SK-N-SH (cell line): ENCODE data around the gene RARS1. TPM values are rescaled to one million over a fixed set of nuclear protein-coding genes. Genes with fewer than 3 reads are reported as not detected.

Experiments
- CTCF ChIA-PET: fragments of 300-600, 350-600 bp; formaldehyde crosslinking; extraction: SDS; loops from one replicate; lab custom pipeline; 2021; lab: Yijun Ruan, JAX
- POLR2A ChIA-PET: fragments of 350-600 bp; sonication (Branson Sonifier 250); formaldehyde crosslinking; extraction: SDS; loops from one replicate; lab custom pipeline; 2020; ENCODE audit warnings: antibody characterized with exemption, inconsistent platforms; lab: Yijun Ruan, JAX
- DNase-seq: peaks from one replicate; pipeline ENCODE4 v3.0.0; 2012
- H2AFZ ChIP-seq: fragments of 200-600 bp; sonication (generic); 2 replicates; pipeline ENCODE4 v1.8.1; 2016; ENCODE audit warnings: antibody characterized with exemption, mild to moderate bottlenecking, low read depth
- H3F3A ChIP-seq: fragments of 200-600 bp; sonication (generic); replicated peaks from 2 replicates; pipeline ENCODE3; 2016; ENCODE audit warnings: antibody characterized with exemption, mild to moderate bottlenecking; ENCODE audit not compliant: insufficient read depth
- H3K27ac ChIP-seq, 2 experiments: fragments of 200-500 bp in 1 of 2; fragments of 200-600 bp in 1 of 2; sonication (Bioruptor generic) in 1 of 2; sonication (generic), shearing (Covaris generic) in 1 of 2; 2 replicates each; pipeline versions ENCODE4 v1.5.1 to v1.6.1; 2014 to 2016; ENCODE audit warnings: low read depth in 2 of 2, inconsistent platforms in 1 of 2, low read length in 1 of 2, mild to moderate bottlenecking in 1 of 2, mixed read lengths in 1 of 2
- H3K27me3 ChIP-seq: fragments of 200-600 bp; sonication (generic), shearing (Covaris generic); 2 replicates; pipeline ENCODE4 v1.6.1; 2016; ENCODE audit warnings: mixed run types; ENCODE audit not compliant: insufficient read depth
- H3K36me3 ChIP-seq, 2 experiments: fragments of 200-500 bp in 1 of 2; fragments of 200-600 bp in 1 of 2; sonication (Bioruptor generic) in 1 of 2; sonication (generic) in 1 of 2; replicated peaks in 1 of 2; 2 replicates each; pipeline versions ENCODE3 to v1.5.1; 2014 to 2016; ENCODE audit warnings: low read length in 1 of 2, mild to moderate bottlenecking in 1 of 2; ENCODE audit not compliant: insufficient read depth in 2 of 2, control insufficient read depth in 1 of 2
- H3K4me1 ChIP-seq, 2 experiments: fragments of 200-500 bp in 1 of 2; fragments of 200-600 bp in 1 of 2; sonication (Bioruptor generic) in 1 of 2; sonication (generic), shearing (Covaris generic) in 1 of 2; 2 replicates each; pipeline versions ENCODE4 v1.5.1 to v1.6.1; 2014 to 2016; ENCODE audit warnings: low read depth in 1 of 2, low read length in 1 of 2, mixed run types in 1 of 2; ENCODE audit not compliant: insufficient read depth in 2 of 2, control insufficient read depth in 1 of 2
- H3K4me2 ChIP-seq: fragments of 200-600 bp; sonication (generic), shearing (Covaris generic); 2 replicates; pipeline ENCODE4 v1.6.1; 2017; ENCODE audit warnings: mixed run types
- H3K4me3 ChIP-seq, 2 experiments: fragments of 200-500 bp in 1 of 2; fragments of 200-600 bp in 1 of 2; sonication (Bioruptor generic) in 1 of 2; sonication (generic), shearing (Covaris generic) in 1 of 2; 2 replicates each; pipeline versions ENCODE4 v1.5.1 to v1.8.1; 2014 to 2016; ENCODE audit warnings: low read depth in 2 of 2, inconsistent platforms in 1 of 2, low read length in 1 of 2, mild to moderate bottlenecking in 1 of 2, mixed read lengths in 1 of 2, moderate library complexity in 1 of 2
- H3K79me2 ChIP-seq: fragments of 200-600 bp; sonication (generic); 2 replicates; pipeline ENCODE4 v1.8.1; 2017; ENCODE audit warnings: mild to moderate bottlenecking; ENCODE audit not compliant: insufficient read depth
- H3K9ac ChIP-seq: fragments of 200-600 bp; sonication (generic); 2 replicates; pipeline ENCODE4 v1.6.1; 2017; ENCODE audit warnings: mixed run types
- H3K9me2 ChIP-seq: fragments of 200-600 bp; sonication (generic); 2 replicates; pipeline ENCODE4 v1.6.1; 2017; ENCODE audit warnings: mixed run types
- H3K9me3 ChIP-seq: fragments of 200-600 bp; sonication (generic); 2 replicates; pipeline ENCODE4 v1.6.1; 2017; ENCODE audit warnings: mixed run types, mild to moderate bottlenecking, moderate library complexity
- H4K20me1 ChIP-seq: fragments of 200-600 bp; sonication (generic); 2 replicates; pipeline ENCODE4 v1.6.1; 2017; ENCODE audit warnings: mild to moderate bottlenecking, mixed run types; ENCODE audit not compliant: insufficient read depth
- CHD2 ChIP-seq: fragments of 150-350 bp; IDR thresholded peaks from 2 replicates; pipeline ENCODE4 v1.6.1; 2018; ENCODE audit warnings: low read length; ENCODE audit not compliant: partially characterized antibody
- CTCF ChIP-seq: fragments of 200-600 bp; sonication (generic); IDR thresholded peaks from 2 replicates; pipeline ENCODE4 v1.6.1; 2017; ENCODE audit warnings: antibody characterized with exemption, mild to moderate bottlenecking, moderate library complexity
- FOXJ3 ChIP-seq: sonication (generic); formaldehyde crosslinking; IDR thresholded peaks from 2 replicates; pipeline ENCODE4 v1.5.1; 2020; ENCODE audit warnings: mild to moderate bottlenecking, missing genetic modification reagents
- GATA2 ChIP-seq: sonication (generic); formaldehyde crosslinking; IDR thresholded peaks from 2 replicates; pipeline ENCODE4 v1.5.0; 2020; ENCODE audit warnings: mild to moderate bottlenecking, missing genetic modification reagents
- MXI1 ChIP-seq: IDR thresholded peaks from 2 replicates; pipeline ENCODE4 v1.6.1; 2012; ENCODE audit warnings: mild to moderate bottlenecking, low read depth, low read length, improper control_type of control experiment
- TAF1 ChIP-seq: IDR thresholded peaks from 2 replicates; pipeline ENCODE4 v1.6.1; 2012; ENCODE audit warnings: low read depth, mild to moderate bottlenecking, low read length, moderate library complexity, borderline replicate concordance
- TCF12 ChIP-seq: IDR thresholded peaks from 2 replicates; pipeline ENCODE4 v1.4.0; 2012
- USF1 ChIP-seq: IDR thresholded peaks from 2 replicates; pipeline ENCODE4 v1.4.0; 2012; ENCODE audit warnings: low read depth, borderline replicate concordance
- USF2 ChIP-seq: fragments of 150-350 bp; IDR thresholded peaks from 2 replicates; pipeline ENCODE4 v1.6.1; 2017; ENCODE audit warnings: antibody characterized with exemption, low read length, low read depth, borderline replicate concordance
- YY1 ChIP-seq: IDR thresholded peaks from 2 replicates; pipeline ENCODE4 v1.4.0; 2012; ENCODE audit warnings: low read depth, mild to moderate bottlenecking
- ZBTB33 ChIP-seq: IDR thresholded peaks from 2 replicates; pipeline ENCODE4 v1.4.0; 2012; ENCODE audit warnings: low read depth, borderline replicate concordance
- WGBS: methylation state at CpG from one replicate; pipeline ENCODE4 v1.1.6; 2017; ENCODE audit warnings: low lambda C conversion rate; 5-methylcytosine and 5-hydroxymethylcytosine counted together
- polyA plus RNA-seq, 3 experiments: library from polyadenylated mRNA; depleted of rRNA; stranded (reverse); fragments of >200 nt; gene quantifications; 2 replicates each; pipeline ENCODE4 v1.2.3, GENCODE V29; 2012

RARS1 gene
- polyA plus RNA-seq, 1 of the 3 experiments (the other 2 are of a cell fraction), result 53.5 TPM

- Histone ChIP-seq H3K4me2 (no peak overlapping the region), H3K27me3 (no peaks in the 10 kb centered on the region), H3K79me2 (no peaks in the 10 kb centered on the region), H3K4me3 (no peak overlapping the region), H4K20me1 (no peaks in the 10 kb centered on the region), H3F3A (no peaks in the 10 kb centered on the region), H3K27ac (no peak overlapping the region), H3K4me1 (peaks cover 0 to 2% of the 10 kb centered on the region in 2 experiments; a peak in 1 of 4 replicates), H3K9me2 (no peaks in the 10 kb centered on the region), H3K36me3 (no peaks in the 10 kb centered on the region), H2AFZ (no peak overlapping the region), H3K9ac (no peak overlapping the region), H3K9me3 (no peaks in the 10 kb centered on the region)
- DNase-seq, result no peak
- CTCF ChIA-PET, result interaction anchor here (0.8 to 1.1 kb wide), 2 partner anchors 12 to 269 kb away, joined by 3 read pairs; no protein-coding TSS in a partner anchor
- POLR2A ChIA-PET, result no interaction called here
- WGBS, result 72% methylated on average over 2 of the region's 2 CpGs
- TF ChIP-seq GATA2 (no peak), MXI1 (no peak), ZBTB33 (no peak), CHD2 (no peak), USF2 (no peak), TAF1 (no peak), CTCF (no peak), YY1 (no peak), FOXJ3 (CRISPR knock-in tag) (no peak)
Measured at GRCh38 chr5:168537176-168537575, 50.9 kb downstream of the RARS1 start.

- ChIA-PET POLR2A (no interaction called here), CTCF (interaction anchor here (0.6 to 1.2 kb wide), 2 partner anchors 12 to 29 kb away, joined by 3 read pairs; no protein-coding TSS in a partner anchor)
- Histone ChIP-seq H3K79me2 (peaks cover 23% of the 10 kb centered on the region), H3K4me3 (no peak overlapping the region), H3K9me3 (no peaks in the 10 kb centered on the region), H4K20me1 (peaks cover 8% of the 10 kb centered on the region; the same call in 1 of the 2 replicates), H3K27me3 (no peaks in the 10 kb centered on the region), H2AFZ (no peak overlapping the region), H3K4me1 (peaks cover 5 to 21% of the 10 kb centered on the region in 2 experiments; a peak in 3 of 4 replicates), H3K9me2 (no peaks in the 10 kb centered on the region), H3K4me2 (no peak overlapping the region), H3K27ac (no peak overlapping the region), H3K9ac (no peak overlapping the region), H3K36me3 (peaks cover 37 to 60% of the 10 kb centered on the region in 2 experiments), H3F3A (peaks cover 16% of the 10 kb centered on the region)
- no peak for TF ChIP-seq USF1
- TF ChIP-seq TCF12, result no peak
- DNase-seq, result no peak
- WGBS, result 95% methylated on average over 7 of the region's 7 CpGs
Measured at GRCh38 chr5:168549554-168549953, 63.3 kb downstream of the RARS1 start.
